ENCODE data around the gene CKAP2L. TPM values are rescaled to one million over a fixed set of nuclear protein-coding genes. Genes with fewer than 3 reads are reported as not detected.

CKAP2L gene
- total RNA-seq, 4 donors from 2014 or later = 0.13 to 0.29 (median 0.22) TPM; not detected in 1

DNA sequence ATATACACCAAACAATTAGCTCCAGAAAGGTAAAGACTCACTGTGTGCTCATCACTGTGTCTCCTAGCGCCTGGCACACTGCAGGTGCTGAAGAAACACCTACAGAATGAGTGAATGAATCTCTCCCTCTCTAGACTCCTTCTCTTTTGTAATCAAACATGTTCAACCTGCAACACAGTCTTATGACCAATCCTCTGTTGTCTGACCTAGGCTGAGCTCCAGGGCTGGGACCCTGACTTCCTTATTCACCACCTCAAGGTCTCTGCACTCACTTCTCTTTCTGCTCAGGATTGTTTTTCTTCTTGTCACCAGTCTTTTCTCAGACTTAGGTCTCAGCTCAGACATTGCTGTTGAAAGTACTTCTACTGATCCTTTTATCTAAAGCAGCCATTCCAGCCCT, 9.8 kb downstream of the CKAP2L start:
- H3K27me3 ChIP-seq = no peaks in the 10 kb centered on the region
- TF ChIP-seq POLR2A (IDR thresholded peaks at IDR 0.05) = no peak
- TF ChIP-seq, protein P1, sequence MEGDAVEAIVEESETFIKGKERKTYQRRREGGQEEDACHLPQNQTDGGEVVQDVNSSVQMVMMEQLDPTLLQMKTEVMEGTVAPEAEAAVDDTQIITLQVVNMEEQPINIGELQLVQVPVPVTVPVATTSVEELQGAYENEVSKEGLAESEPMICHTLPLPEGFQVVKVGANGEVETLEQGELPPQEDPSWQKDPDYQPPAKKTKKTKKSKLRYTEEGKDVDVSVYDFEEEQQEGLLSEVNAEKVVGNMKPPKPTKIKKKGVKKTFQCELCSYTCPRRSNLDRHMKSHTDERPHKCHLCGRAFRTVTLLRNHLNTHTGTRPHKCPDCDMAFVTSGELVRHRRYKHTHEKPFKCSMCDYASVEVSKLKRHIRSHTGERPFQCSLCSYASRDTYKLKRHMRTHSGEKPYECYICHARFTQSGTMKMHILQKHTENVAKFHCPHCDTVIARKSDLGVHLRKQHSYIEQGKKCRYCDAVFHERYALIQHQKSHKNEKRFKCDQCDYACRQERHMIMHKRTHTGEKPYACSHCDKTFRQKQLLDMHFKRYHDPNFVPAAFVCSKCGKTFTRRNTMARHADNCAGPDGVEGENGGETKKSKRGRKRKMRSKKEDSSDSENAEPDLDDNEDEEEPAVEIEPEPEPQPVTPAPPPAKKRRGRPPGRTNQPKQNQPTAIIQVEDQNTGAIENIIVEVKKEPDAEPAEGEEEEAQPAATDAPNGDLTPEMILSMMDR (IDR thresholded peaks at IDR 0.05) = no peak
- H3K27ac ChIP-seq = no peak overlapping the region
- H3K36me3 ChIP-seq = no peaks in the 10 kb centered on the region
- intact Hi-C loops (cut with DNase I) = no loop called here
- DNase-seq = no peak
- no peaks in the 10 kb centered on the region for H3K9me3 ChIP-seq
- no peak overlapping the region for H3K4me3 ChIP-seq (replicated peaks in 1 of 3)
- WGBS, 2 donors = 90 to 93% methylated on average over 1 of the region's 1 CpG
- H3K4me1 ChIP-seq = no peaks in the 10 kb centered on the region

DNA sequence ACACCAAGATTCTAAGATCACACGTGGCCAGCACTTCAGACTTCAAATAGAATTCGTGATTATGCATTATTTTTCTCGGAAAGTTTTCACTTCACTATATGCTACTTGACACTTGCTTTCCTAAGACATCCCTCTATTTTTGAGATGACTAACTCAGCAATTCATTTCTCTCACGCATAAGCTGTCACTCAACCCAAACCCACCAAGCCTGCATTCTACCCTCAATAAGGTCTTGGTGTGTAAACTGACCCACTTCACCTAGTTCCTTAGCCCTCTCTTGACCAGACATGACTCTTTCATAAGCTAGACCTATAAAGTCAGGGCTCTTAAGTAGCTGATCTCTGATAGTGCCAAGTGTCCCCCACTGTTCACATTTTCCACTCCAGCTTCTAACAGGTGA, 11.7 kb downstream of the CKAP2L start:
- no peaks in the 10 kb centered on the region for H3K27me3 ChIP-seq
- no peaks in the 10 kb centered on the region for H3K9me3 ChIP-seq
- intact Hi-C loops (cut with DNase I) = no loop called here
- no peak for TF ChIP-seq POLR2A (IDR thresholded peaks at IDR 0.05)
- TF ChIP-seq, protein P1 (IDR thresholded peaks at IDR 0.05) = no peak
- H3K4me1 ChIP-seq = no peaks in the 10 kb centered on the region
- no peak overlapping the region for H3K27ac ChIP-seq
- no peak overlapping the region for H3K4me3 ChIP-seq (replicated peaks in 1 of 3)
- WGBS, 2 donors = 93 to 94% methylated on average over 4 of the region's 4 CpGs
- no peak for DNase-seq
- no peaks in the 10 kb centered on the region for H3K36me3 ChIP-seq

DNA sequence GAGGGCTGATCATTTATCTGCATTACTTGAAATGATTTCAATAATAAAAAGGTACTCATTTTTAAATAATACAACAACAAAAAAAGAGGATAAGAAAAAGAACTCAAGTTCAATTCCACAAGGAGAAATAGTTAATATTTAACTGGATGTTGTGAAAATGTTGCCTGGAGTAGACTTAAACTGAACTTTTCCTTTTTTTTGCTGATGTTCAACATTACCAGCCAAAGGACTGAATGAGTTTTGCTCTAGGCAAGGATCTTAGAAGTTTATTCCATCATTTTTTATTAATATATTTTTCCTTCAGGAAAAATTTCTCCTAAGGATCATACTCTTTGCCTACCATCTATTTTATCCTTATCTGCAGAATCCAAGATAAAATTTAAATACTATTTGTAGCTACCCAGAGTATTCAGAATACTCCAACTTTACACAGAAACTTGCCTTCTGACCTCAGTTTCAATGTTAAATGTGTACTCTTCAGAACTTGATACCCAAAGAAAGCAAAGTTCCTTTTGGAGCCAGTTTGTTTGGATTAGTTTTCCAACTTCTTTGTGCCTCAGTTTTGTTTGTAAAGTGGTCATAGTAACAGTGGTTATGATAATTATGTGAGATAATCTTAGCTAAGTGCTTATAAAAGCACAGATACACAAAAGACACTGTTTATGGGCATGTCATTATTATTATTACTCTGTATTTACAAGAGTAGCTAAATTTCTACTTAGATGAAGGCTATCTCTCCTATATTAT, 12.8 kb downstream of the CKAP2L start:
- Histone ChIP-seq H3K4me3 (replicated peaks in 1 of 3) (no peak overlapping the region), H3K27me3 (no peaks in the 10 kb centered on the region), H3K9me3 (no peaks in the 10 kb centered on the region), H3K4me1 (no peaks in the 10 kb centered on the region), H3K27ac (peak overlapping the region in 1 of 3 donors; percentile 11), H3K36me3 (no peaks in the 10 kb centered on the region)
- DNase-seq = no peak
- no peak for TF ChIP-seq POLR2A (IDR thresholded peaks at IDR 0.05)
- TF ChIP-seq, protein P1 (IDR thresholded peaks at IDR 0.05) = no peak
- intact Hi-C loops (cut with DNase I) = no loop called here

DNA sequence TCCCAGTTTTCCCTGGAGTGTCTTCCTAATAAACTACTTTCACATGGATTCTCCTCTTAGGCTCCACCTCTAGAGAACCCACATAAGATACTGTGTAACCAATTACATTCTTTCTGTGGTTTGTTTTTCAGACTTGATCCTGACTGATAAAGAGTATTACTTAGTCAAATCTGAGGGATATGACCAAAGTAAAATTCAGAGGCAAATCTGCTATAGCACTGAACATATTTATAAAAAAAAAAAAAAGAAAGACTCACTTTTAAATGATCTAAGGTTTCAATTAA, 13.9 kb downstream of the CKAP2L start:
- no peaks in the 10 kb centered on the region for H3K36me3 ChIP-seq
- no peak overlapping the region for H3K27ac ChIP-seq
- no peak for DNase-seq
- no peaks in the 10 kb centered on the region for H3K9me3 ChIP-seq
- intact Hi-C loops (cut with DNase I) = no loop called here
- no peaks in the 10 kb centered on the region for H3K27me3 ChIP-seq
- TF ChIP-seq, protein P1 (IDR thresholded peaks at IDR 0.05) = no peak
- no peak for TF ChIP-seq POLR2A (IDR thresholded peaks at IDR 0.05)
- H3K4me3 ChIP-seq (replicated peaks in 1 of 3) = no peak overlapping the region
- no peaks in the 10 kb centered on the region for H3K4me1 ChIP-seq

DNA sequence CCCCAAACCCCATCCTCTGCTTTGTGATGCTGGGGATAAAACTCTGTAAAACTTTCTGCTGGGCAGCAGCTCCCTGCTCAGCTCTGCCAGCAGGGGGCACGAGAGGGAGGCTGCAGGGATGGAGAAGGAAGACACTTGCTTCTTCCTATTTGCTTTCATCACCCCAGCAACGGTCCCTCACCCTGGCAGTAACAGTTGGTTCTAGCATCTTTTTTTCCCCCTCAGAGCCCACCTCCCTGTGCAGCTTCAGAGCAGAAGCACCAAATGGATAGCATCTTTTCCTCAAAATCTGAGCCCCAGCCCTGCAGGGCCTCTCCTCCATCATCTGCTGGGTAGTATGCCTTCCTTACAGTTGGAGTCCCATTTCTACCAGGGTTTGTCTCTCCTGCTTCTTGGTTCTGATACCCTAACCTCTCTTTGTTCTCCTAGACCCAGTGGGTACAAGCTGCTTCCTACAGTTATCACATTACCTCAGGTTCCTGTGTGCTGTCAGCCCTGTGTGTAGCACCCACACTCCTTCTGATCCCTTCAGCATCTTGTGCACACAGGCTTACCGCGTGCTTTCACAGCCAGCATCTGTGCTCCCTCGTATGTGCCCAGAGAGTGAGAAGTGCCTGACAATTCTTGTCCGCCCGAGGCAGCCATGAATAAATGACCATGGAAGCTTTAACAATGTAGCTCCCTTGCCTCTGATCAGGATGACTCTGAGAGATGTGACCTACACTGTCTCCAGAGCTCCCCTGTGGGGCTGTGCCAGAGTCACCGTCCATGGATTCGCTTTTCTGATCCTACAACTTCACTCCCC, 14.5 kb downstream of the CKAP2L start:
- no peaks in the 10 kb centered on the region for H3K36me3 ChIP-seq
- intact Hi-C loops (cut with DNase I) = loop anchor here (10.0 kb wide), 1 partner anchor 195 kb away; no protein-coding TSS in a partner anchor

More for the DNA sequence above, 14.5 kb downstream of the CKAP2L start:
- TF ChIP-seq POLR2A (IDR thresholded peaks at IDR 0.05) = no peak
- TF ChIP-seq, protein P1 (IDR thresholded peaks at IDR 0.05) = peak; percentile 49 to 89 (median 59)
- Histone ChIP-seq H3K9me3 (no peaks in the 10 kb centered on the region), H3K27me3 (no peaks in the 10 kb centered on the region), H3K4me3 (replicated peaks in 1 of 3) (no peak overlapping the region), H3K4me1 (no peaks in the 10 kb centered on the region), H3K27ac (no peak overlapping the region)
- peak; percentile 57 to 71 for DNase-seq
- 63 to 68% methylated on average over 9 of the region's 9 CpGs for WGBS, 2 donors

Data from thyroid gland (tissue), 4 donors.